K562 (cell line): Measurements from ENCODE around the gene SLC5A11. TPM values are rescaled to one million over a fixed set of nuclear protein-coding genes. Genes with fewer than 3 reads are reported as not detected.

Source experiments
- ATAC-seq: fragments of 200-7000 bp; cut with Tn5 transposase; 3 replicates; pipeline ENCODE4 v1.9.1; 2020; ENCODE audit warnings: moderate library complexity
- BruUV-seq: library from RNA; stranded (reverse); fragments of 400-500 nt; replicated peaks from 2 replicates; lab custom pipeline; 2021; lab: Mats Ljungman, UMichigan
- CTCF ChIA-PET: fragments of 300-600 bp; formaldehyde crosslinking; extraction: SDS; loops from one replicate; lab custom pipeline; 2021; ENCODE audit warnings: low intra/inter-chr PET ratio; lab: Yijun Ruan, JAX
- POLR2A ChIA-PET: fragments of 300-600, 350-650 bp; sonication (Branson Sonifier 250); formaldehyde crosslinking; extraction: SDS; loops from one replicate; lab custom pipeline; 2021; ENCODE audit warnings: antibody characterized with exemption, inconsistent platforms; lab: Yijun Ruan, JAX
- DNase-seq, 4 experiments: peaks; one replicate each; pipeline versions ENCODE4 v3.0.0 to v3.0.0-alpha.2; 2011 to 2018; ENCODE audit warnings: low spot score in 3 of 4, mixed read lengths in 3 of 4; ENCODE audit errors: extremely low read depth in 1 of 4
- FAIRE-seq: peaks from 2 replicates; lab custom pipeline; 2011; peaks lifted over from hg19 to GRCh38; lab: Jason Lieb, UNC
- H2AFZ ChIP-seq: 2 replicates; pipeline ENCODE4 v1.6.0; 2011; ENCODE audit warnings: low read depth, low read length, control low read depth, inconsistent platforms
- H3K27ac ChIP-seq: fragments of 200-600 bp; 3 replicates; pipeline ENCODE4 v1.8.0; 2011; ENCODE audit warnings: low read depth, mild to moderate bottlenecking, control low read depth, inconsistent platforms, low read length, moderate library complexity, mixed read lengths; ENCODE audit errors: extremely low read depth
- H3K27me3 ChIP-seq, 2 experiments: fragments of 300-600 bp in 1 of 2; 2 replicates in 1 of 2; 3 replicates in 1 of 2; pipeline versions ENCODE4 v1.6.0 to v1.8.0; 2011; ENCODE audit warnings: inconsistent platforms in 2 of 2, low read length in 2 of 2, mild to moderate bottlenecking in 1 of 2, mixed read lengths in 1 of 2, moderate library complexity in 1 of 2; ENCODE audit not compliant: control insufficient read depth in 2 of 2, insufficient read depth in 2 of 2
- H3K36me3 ChIP-seq: fragments of 300-600 bp; 3 replicates; pipeline ENCODE4 v1.8.0; 2011; ENCODE audit warnings: mild to moderate bottlenecking, low read length, inconsistent platforms; ENCODE audit not compliant: control insufficient read depth, insufficient read depth
- H3K4me1 ChIP-seq, 2 experiments: fragments of 200-600 bp in 1 of 2; replicated peaks in 1 of 2; 2 replicates in 1 of 2; 3 replicates in 1 of 2; pipeline versions ENCODE4 v1.5.1 to v1.8.0; 2011; ENCODE audit warnings: inconsistent platforms in 2 of 2, low read length in 2 of 2, mild to moderate bottlenecking in 1 of 2, mixed read lengths in 1 of 2, moderate library complexity in 1 of 2; ENCODE audit not compliant: control insufficient read depth in 2 of 2, insufficient read depth in 2 of 2
- H3K4me2 ChIP-seq: 2 replicates; pipeline ENCODE4 v1.6.1; 2011; ENCODE audit warnings: low read length, control low read depth, inconsistent platforms, mixed read lengths; ENCODE audit not compliant: insufficient read depth
- H3K4me3 ChIP-seq: fragments of 200-600 bp; sonication (generic), shearing (Covaris generic); 2 replicates; pipeline ENCODE4 v1.5.1; 2016; ENCODE audit warnings: control low read depth, inconsistent platforms
- H3K79me2 ChIP-seq: fragments of 200-600 bp; 3 replicates; pipeline ENCODE4 v1.8.0; 2011; ENCODE audit warnings: low read length, inconsistent platforms; ENCODE audit not compliant: control insufficient read depth, insufficient read depth
- H3K9ac ChIP-seq, 2 experiments: 2 replicates each; pipeline versions ENCODE4 v1.6.0 to v1.6.1; 2011; ENCODE audit warnings: low read depth in 2 of 2, low read length in 2 of 2, control low read depth in 1 of 2, inconsistent platforms in 1 of 2, mild to moderate bottlenecking in 1 of 2, mixed read lengths in 1 of 2; ENCODE audit not compliant: insufficient read depth in 1 of 2
- H3K9me1 ChIP-seq: one replicate; pipeline ENCODE4 v1.6.0; 2011; ENCODE audit warnings: inconsistent platforms, mild to moderate bottlenecking, low read length, moderate library complexity; ENCODE audit not compliant: control insufficient read depth, insufficient read depth
- H3K9me3 ChIP-seq: replicated peaks from 2 replicates; pipeline ENCODE4 v1.5.1; 2011; ENCODE audit warnings: low read depth, low read length, inconsistent platforms; ENCODE audit not compliant: control insufficient read depth, insufficient read depth
- H4K20me1 ChIP-seq: replicated peaks from 2 replicates; pipeline ENCODE4 v1.6.1; 2011; ENCODE audit warnings: low read length, inconsistent platforms, mixed read lengths; ENCODE audit not compliant: control insufficient read depth, insufficient read depth
- BRCA1 ChIP-seq, 2 experiments: fragments of 450-650 bp in 1 of 2; sonication (generic) in 1 of 2; formaldehyde crosslinking in 1 of 2; IDR thresholded peaks; 2 replicates each; pipeline versions ENCODE4 v1.5.0 to v1.6.1; 2017 to 2020; ENCODE audit warnings: mild to moderate bottlenecking in 1 of 2, missing genetic modification reagents in 1 of 2
- DDX20 ChIP-seq: fragments of 450-650 bp; IDR thresholded peaks from 2 replicates; pipeline ENCODE4 v1.6.1; 2016; ENCODE audit warnings: missing genetic modification characterization, low read depth, mild to moderate bottlenecking, missing compliant biosample characterization, moderate library complexity
- FOXK2 ChIP-seq, 2 experiments: fragments of 450-650 bp; IDR thresholded peaks in 1 of 2; conservative IDR thresholded peaks in 1 of 2; 2 replicates each; pipeline ENCODE4 v1.6.1; 2016; ENCODE audit warnings: low read depth in 2 of 2, mild to moderate bottlenecking in 1 of 2
- FOXP4 ChIP-seq: sonication (generic); formaldehyde crosslinking; IDR thresholded peaks from 2 replicates; pipeline ENCODE4 v1.8.0; 2022; ENCODE audit warnings: mild to moderate bottlenecking, missing genetic modification reagents, borderline replicate concordance
- HLTF ChIP-seq: fragments of 450-650 bp; IDR thresholded peaks from 2 replicates; pipeline ENCODE4 v1.6.1; 2016
- KHSRP ChIP-seq: fragments of 450-650 bp; IDR thresholded peaks from 2 replicates; pipeline ENCODE4 v1.6.1; 2017
- MECOM ChIP-seq: fragments of 250-450 bp; sonication (Bioruptor Pico); IDR thresholded peaks from 2 replicates; pipeline ENCODE4 v1.8.0; 2022; ENCODE audit warnings: inconsistent platforms
- MTA2 ChIP-seq: fragments of 450-650 bp; IDR thresholded peaks from 2 replicates; pipeline ENCODE4 v1.6.1; 2016; ENCODE audit warnings: low read depth
- NONO ChIP-seq, 2 experiments: fragments of 200-400 bp in 1 of 2; fragments of 450-650 bp in 1 of 2; formaldehyde crosslinking in 1 of 2; IDR thresholded peaks; 2 replicates each; pipeline ENCODE4 v1.6.1; 2017; ENCODE audit warnings: low read depth in 2 of 2, mild to moderate bottlenecking in 2 of 2, moderate library complexity in 2 of 2, low read length in 1 of 2
- RBM14 ChIP-seq: fragments of 200-400 bp; formaldehyde crosslinking; IDR thresholded peaks from 2 replicates; pipeline ENCODE4 v1.6.1; 2018; ENCODE audit warnings: low read depth, mild to moderate bottlenecking, low read length, moderate library complexity, borderline replicate concordance; ENCODE audit not compliant: insufficient read depth
- RHOXF2B ChIP-seq: fragments of 250-450 bp; sonication (Bioruptor Pico); conservative IDR thresholded peaks from 2 replicates; pipeline ENCODE4 v1.5.1; 2021
- SETDB1 ChIP-seq: IDR thresholded peaks from one replicate; pipeline ENCODE4 v1.6.1; 2012; ENCODE audit warnings: low read length, control low read depth, inconsistent platforms
- SIN3B ChIP-seq: fragments of 450-650 bp; IDR thresholded peaks from 2 replicates; pipeline ENCODE4 v1.6.1; 2017; ENCODE audit warnings: low read depth, mild to moderate bottlenecking, moderate library complexity
- SMAD3 ChIP-seq: fragments of 450-650 bp; formaldehyde crosslinking; conservative IDR thresholded peaks from 2 replicates; pipeline ENCODE4 v1.4.0; 2020; ENCODE audit warnings: mild to moderate bottlenecking
- SMAD4 ChIP-seq: fragments of 250-450 bp; sonication (Bioruptor Pico); conservative IDR thresholded peaks from 2 replicates; pipeline ENCODE4 v1.8.0; 2021; ENCODE audit warnings: inconsistent platforms, mild to moderate bottlenecking, moderate library complexity
- SRSF1 ChIP-seq: fragments of 200-400 bp; formaldehyde crosslinking; IDR thresholded peaks from 2 replicates; pipeline ENCODE4 v1.6.1; 2017; ENCODE audit warnings: mild to moderate bottlenecking, low read depth, low read length, moderate library complexity
- STAT5A ChIP-seq: IDR thresholded peaks from 2 replicates; pipeline ENCODE4 v1.6.1; 2012; ENCODE audit warnings: low read length, inconsistent platforms, borderline replicate concordance
- TAF9B ChIP-seq: fragments of 450-650 bp; IDR thresholded peaks from 2 replicates; pipeline ENCODE4 v1.6.1; 2018; ENCODE audit warnings: mild to moderate bottlenecking; ENCODE audit not compliant: partially characterized antibody
- ZNF143 ChIP-seq: sonication (generic); formaldehyde crosslinking; IDR thresholded peaks from 2 replicates; pipeline ENCODE4 v1.9.0; 2022; ENCODE audit warnings: mild to moderate bottlenecking, missing genetic modification reagents
- WGBS: fragments of 100-300 bp; shearing (Covaris generic); methylation state at CpG from one replicate; pipeline ENCODE4 v1.1.6; 2016; ENCODE audit warnings: low coverage, mixed read lengths; ENCODE audit not compliant: insufficient coverage; ENCODE audit errors: missing lambda C conversion rate; 5-methylcytosine and 5-hydroxymethylcytosine counted together
- in situ Hi-C: fragments of 300-500 bp; cut with MboI; formaldehyde crosslinking; loops from 4 replicates; pipeline ENCODE4 v1.15.0; 2018; ENCODE audit warnings: inconsistent platforms, mixed read lengths
- intact Hi-C: fragments of 100-400 bp; cut with micrococcal nuclease; formaldehyde crosslinking; loops from 2 replicates; pipeline ENCODE4 v1.14.2; 2022
- polyA plus RNA-seq, 8 experiments: library from polyadenylated mRNA; depleted of rRNA in 4 of 8; stranded (reverse) in 5 of 8; unstranded in 3 of 8; fragments of >200 nt; fragmentation: Nextera tagmentation in 2 of 8; fragmentation: Illumina TruSeq in 1 of 8; extraction: Ambion mirVana in 2 of 8; extraction: Trizol in 1 of 8; gene quantifications; 2 replicates each; pipeline versions ENCODE4 v1.2.1 to v1.2.3, GENCODE V29; 2011 to 2014; ENCODE audit warnings: inconsistent platforms in 1 of 8, missing spikeins in 1 of 8
- total RNA-seq, 7 experiments: library from RNA; depleted of rRNA in 6 of 7; stranded (reverse); fragments of >200 nt in 6 of 7; fragmentation: Illumina TruSeq in 2 of 7; extraction: Trizol in 2 of 7; gene quantifications; 2 replicates each; pipeline versions ENCODE4 v1.2.1 to v1.2.3, GENCODE V29; 2011 to 2021; ENCODE audit warnings: low replicate concordance in 1 of 7

The SLC5A11 gene
- total and polyA plus RNA-seq, 9 of the 15 experiments (the other 6 are each of a cell fraction or from before 2014, with no cell fraction given) = 0.04 to 0.25 (median 0.11) TPM; not detected in 3

- H3K4me2 ChIP-seq = no peak overlapping the region
- 10% methylated on average over 5 of the region's 5 CpGs for WGBS
- H3K36me3 ChIP-seq = no peaks in the 10 kb centered on the region
- no peak for ATAC-seq
- no peaks in the 10 kb centered on the region for H4K20me1 ChIP-seq
- H3K79me2 ChIP-seq = no peaks in the 10 kb centered on the region
- peaks cover 9 to 44% of the 10 kb centered on the region in 2 experiments; a peak in 4 of 5 replicates for H3K27me3 ChIP-seq
- POLR2A ChIA-PET = interaction anchor here (1.2 kb wide), 1 partner anchor 240 kb away, joined by 5 read pairs; the partner anchor contains the start of gene LCMT1
- CTCF ChIA-PET = no interaction called here
- no peak overlapping the region for H2AFZ ChIP-seq
- no peaks in the 10 kb centered on the region for H3K9me3 ChIP-seq
- in situ Hi-C loops (no loop called here), intact Hi-C loops (no loop called here)
- no peak overlapping the region for H3K27ac ChIP-seq
- no peak overlapping the region for H3K4me3 ChIP-seq
- DNase-seq = no peak
- FAIRE-seq = no peak
- no peak overlapping the region for H3K9ac ChIP-seq
- H3K9me1 ChIP-seq = no peaks in the 10 kb centered on the region
- BruUV-seq = no TSS peak
- TF ChIP-seq RHOXF2B (CRISPR knock-in tag) (no peak), KHSRP (no peak), STAT5A (no peak), ZNF143 (CRISPR knock-in tag) (no peak), HLTF (no peak), RBM14 (no peak), BRCA1 (IDR thresholded peaks at IDR 0.05) (no peak), BRCA1 (CRISPR knock-in tag; IDR thresholded peaks at IDR 0.05) (no peak), DDX20 (tag) (no peak), TAF9B (no peak), SETDB1 (no peak), FOXK2 (conservative IDR thresholded peaks at IDR 0.05 in 1 of 2, IDR thresholded peaks at IDR 0.05 in 1 of 2; ENCODE audit: low read depth in 2 of 2) (no peak), NONO (IDR thresholded peaks at IDR 0.05; ENCODE audit: low read depth in 2 of 2, low read length in 1 of 2) (no peak), MECOM (no peak), SIN3B (no peak), SMAD3 (no peak), SRSF1 (no peak), MTA2 (no peak), SMAD4 (CRISPR knock-in tag) (no peak), FOXP4 (CRISPR knock-in tag) (no peak)
- no peaks in the 10 kb centered on the region; a peak in 1 of 5 replicates for H3K4me1 ChIP-seq
Observed at GRCh38 chr16:24871891-24872290, 26.1 kb downstream of the SLC5A11 start.
